Left renal pelvis (tissue), 4 donors: ENCODE data around the gene HORMAD1. TPM values are rescaled to one million over a fixed set of nuclear protein-coding genes. Genes with fewer than 3 reads are reported as not detected.
A peak's percentile ranks its signal among the peaks of the same experiment; 100 is the strongest.
"Not testable (repeated sequence)": the region's sequence is repeated elsewhere in the genome, so short reads cannot be mapped to it uniquely, and the experiment has no call there.

Experiments
- DNase-seq, 4 donors: peaks; one replicate each; pipeline ENCODE4 v3.0.0-alpha.2; 2013; ENCODE audit warnings: low read depth in 4 of 4, low spot score in 3 of 4
- polyA plus RNA-seq, 4 donors: library from polyadenylated mRNA; unstranded; fragments of 120-200 nt; gene quantifications; one replicate each; pipeline ENCODE4 v1.2.1, GENCODE V29; 2013; ENCODE audit not compliant: insufficient read length in 4 of 4

The HORMAD1 gene, protein sequence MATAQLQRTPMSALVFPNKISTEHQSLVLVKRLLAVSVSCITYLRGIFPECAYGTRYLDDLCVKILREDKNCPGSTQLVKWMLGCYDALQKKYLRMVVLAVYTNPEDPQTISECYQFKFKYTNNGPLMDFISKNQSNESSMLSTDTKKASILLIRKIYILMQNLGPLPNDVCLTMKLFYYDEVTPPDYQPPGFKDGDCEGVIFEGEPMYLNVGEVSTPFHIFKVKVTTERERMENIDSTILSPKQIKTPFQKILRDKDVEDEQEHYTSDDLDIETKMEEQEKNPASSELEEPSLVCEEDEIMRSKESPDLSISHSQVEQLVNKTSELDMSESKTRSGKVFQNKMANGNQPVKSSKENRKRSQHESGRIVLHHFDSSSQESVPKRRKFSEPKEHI
- polyA plus RNA-seq = under 1 TPM in 1 of 4 donors, not detected in 3; 0.21 TPM

GRCh38 chr1:150720703-150721102 lies at the start of gene HORMAD1:
Gene HORMAD1, minus strand, starts transcription at chr1:150720895. Its CDS starts 1,390 bp downstream, at chr1:150719505.
- DNase-seq = no peak

- DNase-seq = not testable (repeated sequence)
These were observed 47.0 kb upstream of the HORMAD1 start for GRCh38 chr1:150767704-150768103.

GRCh38 chr1:150765977-150766301 lies 45.2 kb upstream of the HORMAD1 start:
- not testable (repeated sequence) for DNase-seq

GRCh38 chr1:150765296-150765976 lies 44.7 kb upstream of the HORMAD1 start, which contains the start of gene CTSS:
Gene CTSS, minus strand, starts transcription at chr1:150765778. Its CDS starts 1,015 bp downstream, at chr1:150764763.
- peak in 2 of 4 donors; percentile 1 to 10 for DNase-seq

DNA sequence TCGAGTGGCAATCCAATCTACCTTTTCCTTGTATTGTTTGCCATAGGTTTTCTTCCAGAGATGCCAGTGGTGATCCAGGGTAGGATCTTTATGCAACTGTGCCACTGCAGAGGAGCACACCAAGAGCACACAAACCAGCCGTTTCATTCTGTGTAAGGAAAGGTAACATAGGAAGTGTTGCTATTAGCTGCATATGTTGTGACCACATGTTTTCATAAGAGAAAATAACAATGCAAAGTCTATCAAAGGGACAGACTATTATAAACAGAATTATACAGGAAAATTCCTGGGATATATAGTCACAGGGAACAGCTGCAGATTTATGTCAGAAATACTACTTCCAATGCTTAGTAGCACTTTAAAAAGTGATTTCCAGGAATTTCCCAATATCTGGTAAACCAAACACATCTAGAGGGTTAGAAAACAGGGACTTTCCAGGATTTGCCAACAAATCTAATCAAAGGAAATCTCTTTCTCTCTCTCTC lies 44.0 kb upstream of the HORMAD1 start:
- no peak for DNase-seq

DNA sequence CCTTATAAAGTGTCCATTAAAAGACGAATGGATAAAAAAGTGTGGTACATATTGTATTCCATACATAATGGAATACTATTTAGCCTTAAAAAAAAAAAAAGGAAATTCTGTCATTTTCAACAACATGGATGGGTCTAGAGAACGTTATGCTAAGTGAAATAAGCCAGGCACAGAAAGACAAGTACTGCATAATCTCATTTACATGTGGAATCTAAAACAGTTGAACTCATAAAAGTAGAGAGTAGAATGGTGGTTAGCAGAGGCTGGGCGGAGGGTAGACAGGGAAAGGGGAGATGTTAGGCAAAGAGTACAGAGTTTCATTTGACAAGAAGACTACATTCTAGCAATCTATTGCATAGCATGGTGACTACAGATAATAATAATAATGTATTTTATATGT lies 42.3 kb upstream of the HORMAD1 start:
- DNase-seq = no peak

GRCh38 chr1:150762552-150762951 lies 41.9 kb upstream of the HORMAD1 start:
- DNase-seq = no peak

DNA sequence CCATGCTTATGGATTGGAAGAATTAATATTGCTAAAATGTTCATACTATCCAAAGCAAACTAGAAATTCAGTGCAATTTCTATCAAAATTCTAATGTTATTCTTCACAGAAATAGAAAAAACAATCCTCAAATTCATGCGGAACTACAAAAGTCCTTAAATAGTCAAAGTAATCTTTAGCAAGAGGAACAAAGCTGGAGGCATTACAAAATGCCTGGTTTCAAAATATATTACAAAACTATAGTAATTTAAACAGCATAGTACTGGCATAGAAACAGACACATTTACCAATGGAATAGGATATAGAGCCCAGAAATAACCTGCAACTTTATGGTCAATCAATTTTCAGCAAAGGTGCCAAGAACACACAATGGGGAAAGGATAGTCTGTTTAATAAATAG lies 41.1 kb upstream of the HORMAD1 start:
- no peak for DNase-seq

- no peak for DNase-seq
These were observed 39.3 kb upstream of the HORMAD1 start for GRCh38 chr1:150760013-150760412.

GRCh38 chr1:150753416-150753815 lies 32.7 kb upstream of the HORMAD1 start:
- no peak for DNase-seq

DNA sequence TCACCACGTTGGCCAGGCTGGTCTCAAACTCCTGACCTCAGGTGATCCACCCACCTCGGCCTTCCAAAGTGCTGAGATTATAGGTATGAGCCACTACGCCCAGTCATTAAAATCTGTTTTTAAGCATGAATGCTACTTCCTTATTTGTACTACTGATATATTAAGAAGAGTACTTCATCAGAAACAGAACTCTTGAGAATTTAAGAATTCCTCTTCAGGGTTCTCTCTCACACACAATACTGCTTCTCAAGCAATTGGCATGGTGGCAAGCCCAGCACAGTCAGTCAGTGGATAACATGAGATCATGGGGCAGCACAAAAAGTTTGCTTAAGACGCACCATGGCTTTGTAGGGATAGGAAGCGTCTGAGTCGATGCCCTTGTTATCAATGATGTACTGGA lies 30.7 kb upstream of the HORMAD1 start:
- no peak for DNase-seq

DNA sequence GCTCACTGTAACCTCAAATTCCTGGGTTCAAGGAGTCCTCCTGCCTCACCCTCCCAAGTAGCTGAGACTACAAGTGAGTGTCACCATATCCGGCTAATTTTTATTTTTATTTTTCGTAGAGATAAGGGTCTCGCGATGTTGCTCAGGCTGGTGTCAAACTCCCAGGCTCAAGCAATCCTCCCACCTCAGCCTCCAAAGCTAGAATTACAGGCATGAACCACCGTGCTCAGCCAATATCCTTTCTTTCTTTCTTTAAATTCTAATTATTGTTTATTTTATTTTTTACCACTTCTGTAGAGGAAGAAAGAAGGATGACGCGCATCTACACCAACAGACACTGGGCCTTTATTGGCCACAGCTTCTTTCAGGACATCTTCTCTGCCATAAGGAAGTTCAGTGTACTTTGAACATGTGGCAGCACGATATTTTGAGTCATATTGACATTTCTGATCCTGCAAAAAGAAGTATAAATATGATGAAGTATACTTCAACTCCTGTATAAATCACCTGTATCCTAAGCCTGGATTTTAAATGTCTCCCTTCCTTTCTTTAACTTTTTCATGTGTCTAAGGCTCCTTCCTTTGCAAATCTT lies 29.1 kb upstream of the HORMAD1 start:
- no peak for DNase-seq

DNA sequence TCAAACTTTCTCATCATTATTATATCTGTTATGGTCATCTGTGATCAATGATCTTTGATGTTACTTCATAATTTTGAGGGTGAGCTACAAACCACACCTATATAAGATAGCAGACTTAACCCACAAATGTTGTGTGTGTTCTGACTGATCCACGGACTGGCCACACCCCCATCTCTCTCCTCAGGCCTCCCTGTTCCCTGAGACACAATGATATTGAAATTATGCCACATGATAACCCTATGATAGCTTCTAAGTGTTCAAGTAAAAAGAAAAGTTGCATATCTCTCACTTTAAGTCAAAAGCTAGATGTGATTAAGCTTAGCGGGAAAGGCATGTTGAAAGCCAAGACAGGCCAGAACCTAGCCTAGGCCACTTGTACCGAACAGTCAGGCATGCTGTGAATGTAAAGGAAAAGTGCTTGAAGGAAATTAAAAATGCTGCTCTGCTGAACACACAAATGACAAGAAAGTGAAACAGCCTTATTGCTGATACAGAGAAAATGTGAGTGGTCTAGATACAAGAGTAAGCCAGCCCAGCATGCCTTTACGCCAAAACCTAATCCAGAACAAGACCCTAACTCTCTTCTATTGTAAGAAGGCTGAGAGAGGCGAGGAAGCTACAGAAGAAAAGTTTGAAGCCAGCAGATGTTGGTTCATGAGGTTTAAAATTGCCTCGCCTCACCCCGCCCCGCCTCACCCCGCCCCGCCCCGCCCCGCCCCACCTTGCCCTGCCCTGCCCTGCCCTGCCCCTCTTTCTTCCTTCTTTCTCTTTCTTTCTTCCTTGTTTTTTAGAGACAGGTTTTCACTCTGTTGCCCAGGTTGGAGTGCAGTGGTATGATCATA lies 28.4 kb upstream of the HORMAD1 start:
- no peak for DNase-seq

GRCh38 chr1:150730130-150730721 lies 9.5 kb upstream of the HORMAD1 start:
- DNase-seq = no peak

GRCh38 chr1:150724336-150724735 lies 3.6 kb upstream of the HORMAD1 start:
- DNase-seq = no peak

DNA sequence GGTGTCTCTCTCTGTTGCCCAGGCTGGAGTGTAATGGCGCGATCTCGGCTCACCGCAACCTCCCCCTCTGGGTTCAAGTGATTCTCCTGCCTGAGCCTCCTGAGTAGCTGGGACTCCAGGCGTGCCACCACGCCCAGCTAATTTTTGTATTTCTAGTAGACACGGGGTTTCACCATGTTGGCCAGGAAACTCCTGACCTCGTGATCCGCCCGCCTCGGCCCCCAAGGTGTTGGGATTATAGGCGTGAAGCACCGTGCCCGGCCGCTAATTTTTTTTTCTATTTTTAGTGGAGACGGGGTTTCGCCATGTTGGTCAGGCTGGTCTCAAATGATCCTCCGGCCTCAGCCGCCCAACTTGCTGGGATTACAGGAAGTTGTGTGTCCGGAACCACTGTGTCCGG lies 597 bp downstream of the HORMAD1 start:
- DNase-seq = no peak

GRCh38 chr1:150718225-150718891 lies 2.3 kb downstream of the HORMAD1 start:
- DNase-seq = no peak

DNA sequence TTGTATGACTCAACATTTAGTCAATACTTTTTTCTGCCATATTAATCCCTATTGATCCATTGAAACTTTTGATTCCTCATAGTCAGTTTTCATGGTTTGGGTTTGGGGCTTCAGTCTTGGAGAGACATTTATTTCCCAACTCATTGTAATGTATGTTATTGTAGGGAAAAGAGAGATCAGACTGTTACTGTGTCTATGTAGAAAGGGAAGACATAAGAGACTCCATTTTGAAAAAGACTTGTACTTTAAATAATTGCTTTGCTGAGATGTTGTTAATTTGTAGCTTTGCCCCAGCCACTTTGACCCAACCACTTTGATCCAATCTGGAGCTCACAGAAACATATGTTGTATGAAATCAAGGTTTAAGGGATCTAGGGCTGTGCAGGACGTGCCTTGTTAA lies 11.7 kb downstream of the HORMAD1 start:
- DNase-seq = not testable (repeated sequence)

DNA sequence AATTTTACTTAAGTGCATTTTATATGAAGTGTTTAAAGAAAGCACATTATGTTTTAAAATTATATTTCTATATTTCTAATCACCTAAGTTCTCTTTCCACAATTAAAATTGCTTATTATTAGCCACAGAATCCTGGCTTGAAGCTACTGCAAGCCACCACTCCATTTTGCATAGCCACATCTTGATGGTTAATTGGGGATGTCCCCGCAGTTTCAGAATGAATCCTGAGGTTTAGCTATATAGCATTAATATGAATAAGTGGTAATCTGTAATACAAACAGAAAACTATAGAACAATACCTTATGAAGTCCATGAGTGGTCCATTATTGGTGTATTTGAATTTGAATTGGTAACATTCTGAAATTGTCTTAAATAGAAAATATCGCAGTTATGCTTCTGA lies 12.1 kb downstream of the HORMAD1 start:
- no peak for DNase-seq

GRCh38 chr1:150706091-150706490 lies 14.6 kb downstream of the HORMAD1 start:
- no peak for DNase-seq
